Activated naive CD4-positive, alpha-beta T cell treated with anti-CD3 and anti-CD28 coated beads, Interleukin-2, amount 50 U/mL, for 24 hours (primary cell): ENCODE measurements around the gene CNTROB.
"Not testable (repeated sequence)": the region's sequence is repeated elsewhere in the genome, so short reads cannot be mapped to it uniquely, and the experiment has no call there.

Experiments
- H3K27ac Mint-ChIP-seq: one replicate; pipeline ENCODE4 v1.8.0; 2021; ENCODE audit warnings: mild to moderate bottlenecking, mixed read lengths
- H3K27me3 Mint-ChIP-seq: one replicate; pipeline ENCODE4 v1.8.0; 2021; ENCODE audit warnings: mixed read lengths
- H3K36me3 Mint-ChIP-seq: one replicate; pipeline ENCODE4 v1.8.0; 2021; ENCODE audit warnings: mixed read lengths
- H3K4me1 Mint-ChIP-seq: one replicate; pipeline ENCODE4 v1.8.0; 2021; ENCODE audit warnings: mixed read lengths
- H3K4me3 Mint-ChIP-seq: one replicate; pipeline ENCODE4 v1.8.0; 2021; ENCODE audit warnings: mild to moderate bottlenecking, mixed read lengths
- H3K9me3 Mint-ChIP-seq: one replicate; pipeline ENCODE4 v1.8.0; 2021; ENCODE audit warnings: mixed read lengths

Gene CNTROB

DNA sequence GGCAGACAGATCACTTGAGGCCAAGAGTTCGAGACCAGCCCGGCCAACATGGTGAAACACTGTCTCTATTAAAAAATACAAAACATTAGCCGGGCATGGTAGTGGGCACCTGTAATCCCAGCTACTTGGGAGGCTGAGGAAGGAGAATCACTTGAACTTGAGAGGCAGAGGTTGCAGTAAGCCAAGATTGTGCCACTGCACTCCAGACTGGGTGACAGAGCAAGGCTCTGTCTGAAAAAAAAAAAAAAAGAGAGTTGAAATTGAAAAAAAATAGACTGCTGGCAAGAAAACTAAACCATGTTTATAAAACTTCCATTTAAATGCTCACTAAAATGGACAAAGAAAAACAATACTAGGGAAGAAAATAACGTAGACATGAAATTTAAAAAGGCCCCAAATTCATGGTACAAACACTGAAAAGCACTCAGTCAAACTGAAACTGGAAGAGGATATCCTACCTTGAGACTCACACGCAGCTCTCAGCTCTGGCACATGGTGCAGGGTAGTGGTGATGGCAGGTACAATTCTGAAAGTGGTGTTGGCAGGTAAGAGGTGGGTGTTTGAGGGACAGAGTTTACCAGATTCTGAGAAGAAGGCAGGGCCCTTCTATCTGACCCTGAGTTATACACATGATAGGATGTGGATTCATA lies 19.3 kb downstream of the CNTROB start:
- no peaks in the 10 kb centered on the region for H3K9me3 Mint-ChIP-seq
- H3K27me3 Mint-ChIP-seq, result no peaks in the 10 kb centered on the region
- H3K27ac Mint-ChIP-seq, result peak overlapping the region; percentile 8
- peaks cover 14% of the 10 kb centered on the region for H3K36me3 Mint-ChIP-seq
- peak overlapping the region; percentile 5 for H3K4me3 Mint-ChIP-seq
- peaks cover 13% of the 10 kb centered on the region for H3K4me1 Mint-ChIP-seq

DNA sequence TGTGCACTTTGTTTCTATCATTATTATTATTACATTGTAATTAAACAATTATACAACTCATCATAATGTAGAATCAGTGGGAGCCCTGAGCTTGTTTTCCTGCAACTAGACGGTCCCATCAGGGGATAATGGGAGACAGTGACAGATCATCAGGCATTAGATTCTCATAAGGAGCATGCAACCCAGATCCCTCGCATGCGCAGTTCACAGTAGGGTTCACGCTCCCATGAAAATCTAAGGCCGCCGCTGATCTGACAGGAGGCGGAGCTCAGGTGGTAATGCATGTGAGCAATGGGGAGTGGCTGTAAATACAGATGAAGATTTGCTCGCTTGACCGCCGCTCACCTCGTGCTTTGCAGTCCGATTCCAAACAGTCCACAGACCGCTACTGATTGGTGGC lies 21.3 kb downstream of the CNTROB start:
- Mint-ChIP-seq H3K4me1 (peaks cover 13% of the 10 kb centered on the region), H3K36me3 (peaks cover 10% of the 10 kb centered on the region)
- not testable (repeated sequence) for H3K4me3 Mint-ChIP-seq, H3K27ac Mint-ChIP-seq, H3K9me3 Mint-ChIP-seq, H3K27me3 Mint-ChIP-seq

DNA sequence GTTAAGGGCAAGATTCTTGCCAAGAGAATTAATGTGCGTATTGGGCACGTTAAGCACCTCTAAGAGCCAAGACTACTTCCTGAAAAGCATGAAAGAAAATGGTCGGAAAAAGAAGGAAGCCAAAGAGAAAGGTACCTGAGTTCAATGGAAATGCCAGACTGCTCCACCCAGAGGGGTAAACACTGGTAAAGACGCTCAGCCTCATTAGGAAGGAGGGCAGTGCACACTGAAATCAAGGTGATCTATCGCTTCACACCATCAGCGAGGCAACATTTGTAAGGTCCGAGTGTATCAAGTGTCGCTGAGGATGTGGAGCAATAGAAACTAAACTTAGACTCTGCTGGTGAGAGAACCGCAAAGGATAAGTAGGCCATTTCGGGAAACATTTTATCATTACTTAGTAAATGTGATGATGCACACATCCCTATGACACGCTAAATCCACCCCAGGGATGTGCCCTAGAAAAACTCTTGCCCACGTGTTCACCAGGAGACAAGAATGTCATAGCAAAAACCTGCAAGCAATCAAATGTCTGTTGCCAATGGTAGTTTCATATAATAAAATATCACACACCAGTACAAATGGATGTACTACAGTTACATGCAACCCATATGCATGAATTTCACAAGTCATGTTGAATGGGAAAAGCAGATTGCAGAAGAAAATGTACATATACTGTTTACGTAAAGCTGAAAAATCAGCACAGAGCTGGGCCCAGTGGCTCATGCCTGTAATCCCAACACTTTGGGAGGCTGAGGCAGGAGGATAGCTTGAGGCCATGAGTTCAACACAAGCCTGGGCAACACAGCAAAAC lies 23.6 kb downstream of the CNTROB start:
- Mint-ChIP-seq H3K27ac (no peak overlapping the region), H3K4me3 (no peak overlapping the region), H3K36me3 (no peaks in the 10 kb centered on the region), H3K27me3 (no peaks in the 10 kb centered on the region), H3K4me1 (peaks cover 6% of the 10 kb centered on the region), H3K9me3 (no peaks in the 10 kb centered on the region)

DNA sequence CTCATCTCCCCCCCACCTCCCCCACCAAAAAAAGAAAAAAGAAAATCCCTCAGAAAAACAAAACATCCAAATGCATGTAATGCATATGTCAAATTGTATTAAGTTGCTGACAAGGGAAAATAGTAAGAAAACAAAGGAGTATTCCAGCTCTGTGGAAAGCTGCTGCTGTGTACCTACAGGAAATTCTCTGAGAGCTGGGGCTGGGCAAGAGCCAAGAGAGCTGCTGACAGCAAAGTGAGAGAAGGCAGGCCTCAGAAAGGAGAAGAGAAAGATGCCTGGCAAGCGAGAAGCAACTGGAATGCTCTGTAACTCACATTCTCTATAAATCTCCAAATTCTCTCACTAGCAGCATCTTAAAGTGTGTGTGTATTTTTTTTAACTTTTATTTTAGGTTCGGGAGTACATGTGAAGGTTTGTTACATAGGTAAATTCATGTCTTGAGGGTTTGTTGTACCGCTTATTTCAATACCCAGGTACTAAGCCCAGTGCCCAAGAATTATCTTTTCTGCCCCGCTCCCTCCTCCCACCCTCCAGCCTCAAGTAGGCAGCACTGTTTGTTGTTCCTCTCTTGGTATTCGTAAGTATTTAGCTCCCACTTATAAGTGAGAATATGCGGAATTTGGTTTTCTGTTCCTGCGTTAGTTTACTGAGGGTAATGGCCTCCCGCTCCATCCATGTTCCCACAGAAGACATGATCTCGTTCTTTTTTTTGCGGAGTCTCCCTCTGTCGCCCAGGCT lies 24.4 kb downstream of the CNTROB start:
- Mint-ChIP-seq H3K9me3 (no peaks in the 10 kb centered on the region), H3K4me3 (no peak overlapping the region), H3K27ac (no peak overlapping the region), H3K36me3 (no peaks in the 10 kb centered on the region), H3K27me3 (no peaks in the 10 kb centered on the region), H3K4me1 (peaks cover 3% of the 10 kb centered on the region)

DNA sequence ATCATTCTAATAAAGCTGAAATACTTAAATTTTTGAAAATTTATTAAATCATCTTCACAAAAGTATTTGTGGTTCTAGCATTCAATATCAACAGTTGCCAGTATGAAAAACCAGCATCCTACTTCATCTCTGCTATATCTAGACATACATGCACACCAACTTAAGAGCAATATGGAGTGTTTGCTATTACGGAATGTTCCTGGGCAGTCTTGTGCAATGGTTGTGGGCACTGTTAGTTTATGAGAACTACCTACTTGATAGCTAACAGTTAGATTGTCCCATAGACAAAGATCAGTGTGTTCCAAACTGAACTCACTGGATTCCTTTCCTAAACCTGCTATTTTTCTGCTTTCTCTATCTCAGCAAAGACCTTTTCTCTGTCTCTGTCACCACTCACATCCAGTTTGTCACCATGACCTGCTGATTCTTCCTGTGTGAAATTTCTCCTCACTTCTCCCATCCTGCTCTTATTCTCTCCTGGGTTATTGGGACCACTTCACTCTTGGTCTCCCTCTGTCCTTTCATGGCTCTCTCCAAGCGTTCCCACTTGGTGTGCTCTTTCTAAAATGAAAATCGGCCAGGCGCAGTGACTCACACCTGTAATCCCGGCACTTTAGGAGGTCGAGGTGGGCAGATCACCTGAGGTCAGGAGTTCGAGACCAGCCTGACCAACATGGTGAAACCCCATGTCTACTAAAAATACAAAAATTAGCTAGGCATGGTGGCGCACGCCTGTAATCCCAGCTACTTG lies 27.7 kb downstream of the CNTROB start:
- H3K27ac Mint-ChIP-seq, result no peak overlapping the region
- no peaks in the 10 kb centered on the region for H3K4me1 Mint-ChIP-seq
- no peaks in the 10 kb centered on the region for H3K27me3 Mint-ChIP-seq
- H3K9me3 Mint-ChIP-seq, result no peaks in the 10 kb centered on the region
- no peak overlapping the region for H3K4me3 Mint-ChIP-seq
- H3K36me3 Mint-ChIP-seq, result no peaks in the 10 kb centered on the region

DNA sequence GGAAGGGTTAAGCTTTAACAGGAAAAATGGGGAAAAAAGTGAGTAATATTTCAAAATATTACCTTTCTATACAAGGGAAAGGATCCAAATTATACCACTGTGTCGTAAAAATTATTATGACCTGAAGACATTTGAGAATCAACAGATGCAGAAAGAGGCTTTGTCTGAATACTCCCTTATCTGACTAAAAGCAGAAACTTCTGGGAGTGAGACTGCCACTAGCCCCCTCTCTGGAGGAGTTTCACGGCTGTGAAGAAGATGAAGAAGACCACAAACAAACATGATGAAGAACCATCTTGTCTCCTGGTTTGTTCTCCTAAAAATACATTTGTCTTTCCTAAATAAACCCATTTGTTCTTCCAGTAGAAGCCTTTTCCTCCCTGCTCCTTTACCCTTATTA lies 29.4 kb downstream of the CNTROB start:
- Mint-ChIP-seq H3K4me3 (no peak overlapping the region), H3K27me3 (no peaks in the 10 kb centered on the region), H3K27ac (no peak overlapping the region), H3K36me3 (no peaks in the 10 kb centered on the region), H3K4me1 (no peaks in the 10 kb centered on the region), H3K9me3 (no peaks in the 10 kb centered on the region)

DNA sequence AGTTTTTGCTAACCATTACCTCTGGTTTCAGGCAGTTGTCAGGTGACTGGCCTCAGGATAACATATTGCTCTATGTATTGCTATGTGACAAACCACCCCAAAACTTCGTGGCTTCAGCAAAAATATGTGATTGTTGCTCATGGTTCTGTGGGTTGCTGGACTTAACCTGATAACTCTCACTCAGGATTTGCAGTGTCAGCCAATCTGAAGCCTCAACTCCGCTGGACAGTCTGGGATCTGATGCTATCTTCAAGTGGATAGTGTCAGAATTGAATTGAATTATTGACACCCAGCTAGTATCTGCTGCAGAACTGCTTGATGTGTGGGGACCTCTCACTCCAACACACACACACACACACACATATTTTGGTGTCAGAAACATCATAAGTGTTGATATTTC lies 35.7 kb downstream of the CNTROB start:
- Mint-ChIP-seq H3K27ac (no peak overlapping the region), H3K36me3 (no peaks in the 10 kb centered on the region), H3K27me3 (no peaks in the 10 kb centered on the region), H3K4me1 (no peaks in the 10 kb centered on the region), H3K9me3 (no peaks in the 10 kb centered on the region), H3K4me3 (no peak overlapping the region)

DNA sequence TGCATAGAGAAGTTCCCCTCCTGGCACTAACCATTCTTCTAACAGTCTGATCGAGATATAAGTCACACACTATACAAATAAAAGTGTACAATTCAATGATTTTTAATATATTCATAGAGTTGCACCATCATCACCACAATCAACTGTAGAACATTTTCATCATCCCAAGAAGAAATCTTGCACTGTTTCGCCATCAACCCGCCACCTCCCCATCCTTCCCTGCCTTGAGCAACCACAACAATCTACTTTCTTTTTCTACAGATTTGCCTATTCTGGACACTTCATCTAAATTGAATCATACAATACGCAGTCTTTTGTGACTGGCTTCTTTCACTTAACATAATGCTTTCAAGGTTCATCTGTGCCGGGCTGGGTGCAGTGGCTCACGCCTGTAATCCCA lies 37.4 kb downstream of the CNTROB start:
- Mint-ChIP-seq H3K9me3 (peaks cover 2% of the 10 kb centered on the region), H3K4me3 (no peak overlapping the region), H3K4me1 (no peaks in the 10 kb centered on the region), H3K36me3 (peaks cover 2% of the 10 kb centered on the region), H3K27ac (no peak overlapping the region), H3K27me3 (no peaks in the 10 kb centered on the region)

DNA sequence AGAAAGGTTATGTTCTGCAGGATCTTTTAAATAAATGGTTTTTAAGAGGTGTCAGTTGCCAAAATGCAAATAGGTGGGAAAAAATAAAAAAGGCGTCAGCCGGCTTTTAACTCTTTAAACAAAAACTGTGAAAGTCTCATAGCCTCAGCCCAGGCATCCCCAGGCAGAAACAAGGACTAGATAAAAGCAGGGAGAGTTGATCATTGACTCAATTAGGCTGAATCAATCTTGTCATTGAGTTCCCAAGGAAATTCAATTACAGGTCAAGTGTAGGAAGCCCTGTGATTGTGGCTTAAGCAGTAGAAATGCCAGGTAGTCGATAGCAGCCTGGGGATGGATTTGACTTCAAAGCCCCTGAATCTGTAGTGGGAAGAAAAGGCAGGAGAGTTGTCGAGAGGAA lies 39.6 kb downstream of the CNTROB start:
- Mint-ChIP-seq H3K9me3 (peaks cover 5% of the 10 kb centered on the region), H3K4me1 (no peaks in the 10 kb centered on the region), H3K27ac (no peak overlapping the region), H3K27me3 (no peaks in the 10 kb centered on the region), H3K4me3 (no peak overlapping the region), H3K36me3 (peaks cover 5% of the 10 kb centered on the region)

DNA sequence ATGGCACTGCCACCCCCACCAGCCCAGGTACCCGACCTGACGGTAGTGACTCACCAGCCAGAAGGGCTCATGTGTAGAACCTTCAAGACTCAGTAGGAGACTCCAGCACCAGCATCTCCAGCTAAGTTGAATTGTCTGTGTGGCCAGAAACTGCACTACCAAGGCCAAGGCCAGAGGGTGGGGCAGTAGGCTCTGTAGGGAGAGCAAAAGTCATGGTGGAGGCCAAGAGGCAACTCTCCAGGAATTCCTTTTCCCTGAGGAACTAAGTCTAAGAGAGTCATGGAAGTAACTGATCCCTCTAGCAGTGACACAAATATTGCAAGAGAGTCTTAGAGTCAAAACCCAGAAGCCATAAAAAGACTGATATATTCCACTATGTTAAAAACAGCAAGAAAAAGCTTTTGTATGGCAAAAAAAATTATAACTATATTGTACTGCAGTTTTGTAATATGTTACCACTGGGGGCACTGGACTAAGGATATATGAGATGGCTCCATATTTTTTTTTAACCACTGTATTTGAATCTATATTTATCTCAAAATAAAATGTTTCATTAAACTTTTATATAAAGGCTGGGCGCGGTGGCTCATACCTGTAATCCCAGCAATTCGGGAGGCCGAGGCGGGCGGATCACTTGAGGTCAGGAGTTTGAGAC lies 40.3 kb downstream of the CNTROB start:
- H3K4me3 Mint-ChIP-seq, result no peak overlapping the region
- peaks cover 2% of the 10 kb centered on the region for H3K27me3 Mint-ChIP-seq
- no peak overlapping the region for H3K27ac Mint-ChIP-seq
- H3K9me3 Mint-ChIP-seq, result peaks cover 5% of the 10 kb centered on the region
- no peaks in the 10 kb centered on the region for H3K4me1 Mint-ChIP-seq
- peaks cover 9% of the 10 kb centered on the region for H3K36me3 Mint-ChIP-seq

DNA sequence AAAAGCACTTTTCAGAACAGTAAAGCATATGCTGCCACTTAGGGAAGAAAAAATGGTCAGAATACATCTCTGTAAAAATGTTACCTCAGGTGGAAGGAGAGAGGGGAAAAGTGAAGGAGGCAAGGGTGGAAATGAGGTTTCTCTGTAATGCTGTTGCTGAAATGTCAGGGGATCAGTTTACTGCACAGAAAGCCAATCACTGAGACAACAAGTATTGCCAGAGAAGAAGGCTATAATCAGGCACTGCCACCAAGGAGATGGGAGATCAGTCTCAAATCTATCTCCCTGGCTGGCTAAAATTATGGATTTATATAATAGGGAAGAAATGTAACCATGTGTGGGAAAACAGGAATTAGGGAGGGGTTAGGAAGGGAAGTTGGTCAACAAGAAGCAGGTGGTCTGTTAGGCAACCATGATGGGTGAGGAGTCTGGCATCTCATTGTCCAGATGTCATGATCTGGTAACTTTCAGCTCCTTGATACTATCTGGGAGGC lies 42.7 kb downstream of the CNTROB start:
- Mint-ChIP-seq H3K27me3 (peaks cover 2% of the 10 kb centered on the region), H3K27ac (no peak overlapping the region), H3K9me3 (peaks cover 5% of the 10 kb centered on the region), H3K36me3 (peaks cover 9% of the 10 kb centered on the region), H3K4me1 (no peaks in the 10 kb centered on the region), H3K4me3 (no peak overlapping the region)

DNA sequence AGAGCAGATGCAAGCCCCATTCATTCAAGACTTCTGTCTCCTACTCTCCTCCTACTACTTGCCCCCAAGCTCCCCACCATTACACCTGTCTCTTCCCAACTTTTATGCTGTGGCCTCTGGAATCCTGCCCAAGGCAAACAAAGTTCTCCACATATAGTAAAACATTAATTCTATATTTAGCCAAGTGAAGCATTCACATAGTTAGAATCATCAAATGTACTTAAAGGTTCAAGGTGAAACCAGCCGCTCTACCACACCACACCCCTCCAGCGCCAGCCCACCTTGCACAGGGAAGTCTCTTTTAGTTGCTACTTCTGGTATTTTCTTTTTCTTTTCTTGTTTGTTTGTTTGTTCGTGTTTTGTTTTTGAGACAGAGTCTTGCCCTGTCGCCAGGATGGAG lies 45.0 kb downstream of the CNTROB start:
- Mint-ChIP-seq H3K4me3 (no peak overlapping the region), H3K27me3 (peaks cover 3% of the 10 kb centered on the region), H3K36me3 (peaks cover 9% of the 10 kb centered on the region), H3K4me1 (no peaks in the 10 kb centered on the region), H3K27ac (peak overlapping the region; percentile 17), H3K9me3 (peaks cover 5% of the 10 kb centered on the region)

DNA sequence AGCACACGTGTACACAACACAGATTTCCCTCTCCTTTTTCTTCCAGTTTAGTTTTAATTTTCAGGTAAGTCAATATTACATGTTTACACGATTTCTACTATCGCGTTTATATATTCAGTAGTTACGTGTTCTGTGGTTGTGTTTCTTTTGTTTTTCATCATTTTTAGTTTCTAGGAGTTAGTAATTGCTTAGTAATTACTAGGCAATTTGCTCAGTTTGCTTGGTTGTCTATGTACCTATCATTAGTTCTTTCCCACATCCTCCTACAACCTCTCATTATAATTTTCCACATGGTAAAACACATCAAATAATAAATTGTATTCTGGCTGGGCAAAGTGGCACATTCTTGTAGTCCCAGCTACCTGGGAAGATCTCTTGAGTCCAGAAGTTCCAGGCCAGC lies 45.8 kb downstream of the CNTROB start:
- no peak overlapping the region for H3K4me3 Mint-ChIP-seq
- no peak overlapping the region for H3K27ac Mint-ChIP-seq
- peaks cover 3% of the 10 kb centered on the region for H3K27me3 Mint-ChIP-seq
- no peaks in the 10 kb centered on the region for H3K4me1 Mint-ChIP-seq
- peaks cover 9% of the 10 kb centered on the region for H3K36me3 Mint-ChIP-seq
- H3K9me3 Mint-ChIP-seq, result peaks cover 5% of the 10 kb centered on the region

DNA sequence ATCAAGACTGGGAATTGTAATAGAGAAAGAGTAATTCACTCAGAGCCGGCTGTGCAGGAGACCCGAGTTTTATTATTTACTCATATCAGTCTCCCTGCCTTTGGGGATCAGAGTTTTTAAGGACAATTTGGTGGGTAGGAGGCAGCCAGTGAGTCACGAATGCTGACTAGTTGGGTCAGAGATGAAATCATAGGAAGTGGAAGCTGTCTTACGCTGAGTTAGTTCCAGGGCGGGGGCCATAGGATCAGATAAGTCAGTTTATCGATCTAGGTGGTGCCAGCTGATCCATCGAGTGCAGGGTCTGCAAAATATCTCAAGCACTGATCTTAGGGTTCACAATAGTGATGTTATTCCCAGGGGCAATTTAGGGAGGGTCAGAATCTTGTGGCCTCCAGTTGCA lies 50.2 kb downstream of the CNTROB start:
- peaks cover under 1% of the 10 kb centered on the region for H3K36me3 Mint-ChIP-seq
- H3K27ac Mint-ChIP-seq, result no peak overlapping the region
- H3K4me1 Mint-ChIP-seq, result no peaks in the 10 kb centered on the region
- peaks cover 2% of the 10 kb centered on the region for H3K27me3 Mint-ChIP-seq
- no peaks in the 10 kb centered on the region for H3K9me3 Mint-ChIP-seq
- H3K4me3 Mint-ChIP-seq, result no peak overlapping the region

DNA sequence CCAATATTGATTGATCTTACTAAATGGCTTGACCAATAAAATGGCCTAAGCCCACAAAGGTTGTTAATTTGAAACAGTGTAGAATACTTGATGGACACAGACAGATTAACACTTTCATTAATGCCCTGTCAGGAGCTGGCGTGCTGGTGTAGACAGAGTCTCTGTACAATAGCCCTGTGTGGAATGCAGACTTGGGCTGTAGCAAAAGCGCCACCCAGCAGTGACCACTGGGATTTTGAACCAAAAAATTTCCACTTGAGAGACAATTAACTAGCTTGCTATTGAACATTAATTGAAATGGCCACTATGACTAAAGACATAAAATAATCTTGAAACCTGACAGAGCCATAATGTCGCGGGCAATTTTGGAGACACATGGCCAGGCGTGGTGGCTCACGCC lies 50.7 kb downstream of the CNTROB start:
- H3K4me1 Mint-ChIP-seq, result no peaks in the 10 kb centered on the region
- no peaks in the 10 kb centered on the region for H3K9me3 Mint-ChIP-seq
- no peak overlapping the region for H3K27ac Mint-ChIP-seq
- H3K4me3 Mint-ChIP-seq, result no peak overlapping the region
- peaks cover 1% of the 10 kb centered on the region for H3K27me3 Mint-ChIP-seq
- no peaks in the 10 kb centered on the region for H3K36me3 Mint-ChIP-seq
